NCI-H774 (cell line): ENCODE measurements around the gene CEP152.
"Not testable (repeated sequence)": the region's sequence is repeated elsewhere in the genome, so short reads cannot be mapped to it uniquely, and the experiment has no call there.

Experiments used
- DNase-seq: peaks from one replicate; lab custom pipeline; 2025; lab: John Stamatoyannopoulos, UW

CEP152 gene

DNA sequence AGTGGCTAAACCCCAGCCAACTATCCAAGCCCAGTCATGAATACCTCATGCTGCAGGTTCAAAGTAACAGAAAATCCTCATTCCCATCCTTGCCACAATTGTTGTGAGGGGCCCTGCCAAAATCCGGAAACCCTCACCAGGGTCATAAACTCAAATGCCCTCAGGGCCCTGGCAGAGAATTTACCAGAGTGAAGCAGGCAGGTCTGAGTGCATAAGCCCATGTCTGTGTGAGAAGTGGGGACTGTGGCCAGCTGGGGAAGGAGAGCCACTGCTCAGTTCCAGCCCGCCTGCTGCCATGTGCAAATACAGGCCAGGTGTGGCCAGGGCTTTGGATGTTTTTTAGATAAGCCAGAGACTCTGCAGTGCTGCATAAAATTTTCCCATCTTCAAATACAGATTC, 7.0 kb downstream of the CEP152 start:
- no peak for DNase-seq

- DNase-seq: no peak
Measured at GRCh38 chr15:48802867-48803266, 8.0 kb downstream of the CEP152 start.

- DNase-seq: no peak
Measured at GRCh38 chr15:48802257-48802656, 8.6 kb downstream of the CEP152 start.

DNA sequence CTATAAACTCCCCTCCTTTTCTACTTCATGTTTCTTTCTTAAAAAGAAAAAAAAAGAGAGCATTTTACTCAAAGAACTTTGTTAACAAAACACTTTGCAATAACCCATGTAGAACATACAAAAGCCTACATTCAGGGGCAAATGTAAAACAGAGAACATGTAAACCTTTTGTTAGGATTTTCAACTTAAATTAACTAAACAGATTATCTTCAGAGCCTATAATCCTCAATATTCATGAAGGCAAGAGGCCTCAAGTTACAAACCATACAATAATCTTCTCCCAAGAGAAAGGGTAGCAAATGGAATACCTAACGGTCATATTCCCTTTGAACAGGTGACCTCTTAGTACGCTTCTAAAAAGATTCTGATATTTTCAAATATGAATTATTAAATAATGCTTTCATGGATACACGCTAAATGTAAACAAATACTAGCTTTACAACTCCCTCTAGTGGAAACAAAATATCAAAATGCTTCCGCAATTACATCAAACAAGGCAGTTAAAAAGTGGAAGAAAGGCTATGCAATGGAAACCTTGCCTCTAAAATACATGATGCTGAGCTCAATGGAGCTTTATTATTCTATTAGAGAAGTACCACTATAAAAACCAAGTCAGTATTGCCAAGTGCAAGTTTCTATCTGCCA, 9.9 kb downstream of the CEP152 start:
- DNase-seq: no peak

GRCh38 chr15:48800245-48800644, 10.6 kb downstream of the CEP152 start:
- no peak for DNase-seq

- no peak for DNase-seq
Measured at GRCh38 chr15:48798319-48798718, 12.6 kb downstream of the CEP152 start.

GRCh38 chr15:48796930-48797329, 13.9 kb downstream of the CEP152 start:
- no peak for DNase-seq

DNA sequence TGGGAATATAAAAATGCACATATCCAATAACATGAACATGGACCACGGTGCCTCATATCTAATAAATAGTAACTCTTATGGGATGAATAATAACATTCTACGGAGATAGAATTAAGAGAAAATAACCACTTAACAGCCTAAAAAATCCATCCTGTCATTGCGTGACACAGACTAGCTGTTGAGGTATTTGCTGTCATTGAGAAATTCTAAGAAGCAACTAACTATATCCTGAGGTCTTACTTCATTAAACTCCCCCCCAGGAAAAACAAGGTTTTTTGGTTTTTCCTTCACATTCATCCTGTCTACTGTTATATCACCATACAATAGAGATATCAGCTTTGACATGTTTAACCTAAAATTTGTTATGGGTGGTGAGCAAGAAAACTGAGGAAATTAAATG, 14.3 kb downstream of the CEP152 start:
- no peak for DNase-seq

DNA sequence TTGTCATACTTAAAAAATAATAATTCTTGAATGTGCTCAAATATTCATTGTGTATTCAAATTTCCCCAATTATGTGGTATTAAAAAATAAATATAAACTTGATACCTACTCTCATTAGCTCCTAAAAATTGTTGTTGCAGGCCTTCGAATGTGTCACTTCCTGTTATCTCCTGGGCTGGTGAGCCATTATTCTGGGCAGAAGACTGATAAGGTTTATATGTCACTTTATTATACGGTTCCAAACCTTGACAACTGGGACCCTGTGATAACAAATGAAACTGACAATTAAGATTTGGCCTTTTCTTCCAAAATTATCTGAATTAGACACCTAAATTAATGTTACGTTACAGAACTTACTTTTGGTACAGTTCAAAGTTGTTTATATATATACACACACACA, 15.0 kb downstream of the CEP152 start:
- no peak for DNase-seq

DNA sequence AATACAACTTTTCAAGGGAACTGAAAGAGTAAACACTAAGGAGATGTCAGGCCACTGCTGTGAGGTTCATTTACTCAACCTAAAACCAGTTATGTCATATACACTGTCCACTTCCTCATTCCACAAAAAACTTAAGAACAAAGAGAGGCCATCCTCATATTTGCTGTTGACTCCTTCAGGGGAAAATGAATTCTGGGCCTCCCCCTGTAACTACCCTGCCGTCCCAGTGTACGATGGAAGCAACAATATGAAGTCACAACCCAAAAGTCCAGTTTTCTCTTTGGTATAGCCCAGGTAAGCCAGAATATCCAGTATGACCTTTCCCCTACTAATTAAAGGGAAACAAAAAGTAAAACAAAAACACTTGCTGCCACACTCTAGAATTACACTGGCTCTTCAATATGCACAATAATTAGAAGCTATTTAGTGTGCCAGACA, 16.2 kb downstream of the CEP152 start:
- DNase-seq: no peak

- DNase-seq: no peak
Measured at GRCh38 chr15:48792408-48792807, 18.5 kb downstream of the CEP152 start.

GRCh38 chr15:48790466-48791115, 20.3 kb downstream of the CEP152 start:
- not testable (repeated sequence) for DNase-seq

GRCh38 chr15:48785712-48786111, 25.2 kb downstream of the CEP152 start:
- DNase-seq: no peak

GRCh38 chr15:48785195-48785594, 25.7 kb downstream of the CEP152 start:
- DNase-seq: no peak

DNA sequence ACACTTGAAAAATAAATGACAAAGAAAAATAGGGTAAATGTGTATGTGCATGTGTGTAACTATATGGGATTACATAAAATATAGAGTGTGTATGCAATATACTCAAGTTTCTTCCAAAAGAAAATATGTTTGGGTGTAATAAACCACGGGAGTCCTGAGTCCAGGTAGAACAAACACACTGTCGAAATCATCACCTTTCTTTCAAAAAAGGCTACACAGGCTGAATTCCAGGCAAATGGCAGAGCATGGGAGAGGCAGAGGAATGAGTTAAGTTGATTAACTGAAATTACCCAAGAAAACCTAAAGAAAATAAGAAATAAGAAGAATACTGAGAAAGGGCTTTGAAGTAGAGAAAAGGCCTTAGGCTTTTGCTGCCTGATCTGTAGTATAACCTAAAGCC, 26.1 kb downstream of the CEP152 start:
- DNase-seq: no peak

- no peak for DNase-seq
Measured at GRCh38 chr15:48782911-48783310, 28.0 kb downstream of the CEP152 start.

DNA sequence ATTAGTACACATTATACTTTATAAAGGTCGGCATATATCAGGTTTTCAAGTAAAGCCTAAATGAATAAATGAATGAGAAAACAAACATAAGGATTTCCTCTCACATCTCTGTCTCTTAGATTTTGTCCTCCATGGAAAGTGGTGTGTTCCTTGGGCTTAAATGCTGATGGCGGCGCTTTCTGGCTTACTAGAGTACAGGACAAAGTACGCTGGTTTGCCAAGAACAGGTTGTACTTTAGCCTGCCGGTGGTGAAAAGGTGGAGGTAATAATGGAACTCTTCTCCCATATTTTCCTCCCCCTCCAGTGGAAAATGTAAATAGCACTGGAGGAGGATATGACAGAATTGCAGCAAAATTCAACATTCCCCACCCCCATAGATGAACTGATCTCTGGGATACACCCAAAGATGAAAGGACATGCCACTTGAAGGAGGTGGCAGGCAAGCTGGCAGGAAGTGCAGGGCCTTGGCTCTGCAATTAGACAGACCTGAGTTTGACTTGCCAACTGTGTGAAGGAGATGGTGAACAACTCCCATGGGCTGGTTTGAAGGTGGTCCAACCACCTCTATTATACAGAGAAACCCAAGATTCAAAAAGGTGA, 29.3 kb downstream of the CEP152 start:
- DNase-seq: no peak

- DNase-seq: no peak
Measured at GRCh38 chr15:48781017-48781416, 29.9 kb downstream of the CEP152 start.

DNA sequence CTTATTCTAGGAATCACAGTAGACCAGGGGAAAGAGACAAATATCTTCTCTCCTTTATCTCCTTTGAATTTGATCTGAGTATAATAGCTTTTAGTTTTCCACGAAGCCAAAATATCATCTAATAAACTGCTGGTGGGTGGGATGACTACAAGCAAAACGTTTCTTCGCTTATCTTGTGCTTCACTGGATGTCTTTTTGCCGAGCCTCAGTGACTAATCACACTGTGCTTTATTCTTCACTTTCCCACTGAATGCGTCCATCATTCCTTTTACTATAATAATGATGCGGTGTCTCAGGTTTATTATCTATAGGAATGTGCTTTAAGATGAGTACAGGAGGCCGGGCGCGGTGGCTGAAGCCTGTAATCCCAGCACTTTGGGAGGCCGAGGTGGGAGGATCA, 32.5 kb downstream of the CEP152 start:
- DNase-seq: no peak

- no peak for DNase-seq
Measured at GRCh38 chr15:48777645-48778330, 33.1 kb downstream of the CEP152 start.

- DNase-seq: no peak
Measured at GRCh38 chr15:48775546-48775945, 35.3 kb downstream of the CEP152 start.

DNA sequence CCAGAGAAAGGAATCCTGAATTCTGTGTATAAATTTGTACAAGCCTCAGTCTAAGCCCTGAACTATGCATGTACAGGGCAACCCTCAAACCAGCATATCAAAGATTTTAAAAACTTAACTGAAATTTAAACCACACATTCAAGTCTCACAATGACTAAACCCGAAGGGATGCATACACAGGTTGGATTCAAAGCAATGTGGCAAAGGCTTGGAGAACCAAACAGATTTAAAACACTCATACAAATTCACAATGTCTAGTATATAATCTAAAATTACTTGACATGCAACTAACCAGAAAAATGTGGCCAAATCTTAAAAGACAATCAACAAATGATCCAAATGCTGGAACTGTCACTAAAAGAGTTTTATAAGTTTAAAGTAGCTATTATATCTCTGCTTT, 36.4 kb downstream of the CEP152 start:
- no peak for DNase-seq

DNA sequence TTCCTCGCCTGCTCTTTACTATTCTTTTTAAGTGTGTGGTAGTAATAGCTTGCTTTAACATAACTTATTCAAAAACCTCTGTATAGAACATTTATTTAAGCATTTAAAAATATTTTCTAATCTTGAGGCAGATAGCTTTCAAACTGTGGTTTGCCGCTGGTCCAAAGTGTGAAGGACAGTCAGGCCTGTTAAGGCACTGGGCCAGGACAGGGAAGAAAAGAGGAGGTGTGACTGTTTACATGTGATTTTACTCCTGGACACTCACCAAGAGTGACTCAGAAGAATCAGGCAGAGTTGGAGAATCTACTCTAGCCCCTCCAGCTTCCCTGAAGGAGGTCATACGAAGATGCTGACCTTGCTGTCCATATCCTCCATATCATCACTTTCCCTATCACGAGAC, 44.7 kb downstream of the CEP152 start:
- DNase-seq: no peak
